Sigmoid colon (tissue), 7 donors: ENCODE results near the gene GCFC2. TPM values are rescaled to one million over a fixed set of nuclear protein-coding genes. Genes with fewer than 3 reads are reported as not detected.
"Not testable (repeated sequence)": the region's sequence is repeated elsewhere in the genome, so short reads cannot be mapped to it uniquely, and the experiment has no call there.

ENCODE experiments used
- DNase-seq: peaks from one replicate; pipeline ENCODE4 v3.0.0-alpha.2; 2019
- H3K27ac ChIP-seq, 4 donors: fragments of 200-600 bp; sonication (generic); one replicate each; pipeline ENCODE4 v1.5.1; 2016 to 2019; ENCODE audit warnings: mild to moderate bottlenecking in 1 of 4
- H3K27me3 ChIP-seq, 3 donors: fragments of 200-600 bp; sonication (generic); one replicate each; pipeline ENCODE4 v1.5.1; 2019; ENCODE audit warnings: mild to moderate bottlenecking in 1 of 3
- H3K36me3 ChIP-seq, 4 donors: fragments of 200-600 bp; sonication (generic); one replicate each; pipeline ENCODE4 v1.5.1; 2016 to 2019
- H3K4me1 ChIP-seq, 4 donors: fragments of 200-600 bp; sonication (generic); one replicate each; pipeline ENCODE4 v1.5.1; 2017 to 2019
- H3K4me3 ChIP-seq, 4 donors: fragments of 200-600 bp; sonication (generic); one replicate each; pipeline ENCODE4 v1.5.1; 2017 to 2019; ENCODE audit warnings: mild to moderate bottlenecking in 2 of 4, moderate library complexity in 1 of 4
- H3K9me3 ChIP-seq, 4 donors: fragments of 200-600 bp in 3 of 4; sonication (generic) in 3 of 4; one replicate each; pipeline versions ENCODE4 v1.5.1 to v1.6.1; 2013 to 2019
- EP300 ChIP-seq, 4 donors: sonication (generic); formaldehyde crosslinking; IDR thresholded peaks; one replicate each; pipeline ENCODE4 v1.6.1; 2017; ENCODE audit warnings: antibody characterized with exemption in 4 of 4
- POLR2A ChIP-seq, 2 donors: fragments of 450-650 bp; IDR thresholded peaks; one replicate each; pipeline ENCODE4 v1.6.1; 2016; ENCODE audit warnings: antibody characterized with exemption in 2 of 2, mild to moderate bottlenecking in 2 of 2, moderate library complexity in 2 of 2
- POLR2AphosphoS5 ChIP-seq, 4 donors: sonication (generic); formaldehyde crosslinking; IDR thresholded peaks; one replicate each; pipeline ENCODE4 v1.6.1; 2017; ENCODE audit warnings: antibody characterized with exemption in 4 of 4
- WGBS, 2 donors: extraction: QIAGEN DNeasy Blood & Tissue Kit; methylation state at CpG; one replicate each; pipeline ENCODE4 v1.1.7; 2013; 5-methylcytosine and 5-hydroxymethylcytosine counted together
- intact Hi-C: fragments of 100-400 bp; cut with DNase I; formaldehyde crosslinking; loops from one replicate; pipeline ENCODE4 v1.15.1; 2023
- polyA plus RNA-seq, 3 donors: library from polyadenylated mRNA; stranded (reverse); fragments of 200-250 nt; gene quantifications; one replicate each; pipeline ENCODE4 v1.2.3, GENCODE V29; 2013
- total RNA-seq, 4 donors: library from RNA; depleted of rRNA; stranded (reverse); fragments of >200 nt; gene quantifications; one replicate each; pipeline ENCODE4 v1.1.0, GENCODE V29; 2016
- TF ChIP-seq, protein P1 (sequence below), 4 experiments: fragments of 450-650 bp in 3 of 4; fragments of 200-600 bp in 1 of 4; IDR thresholded peaks; one replicate each; pipeline ENCODE4 v1.5.1; 2016 to 2019; ENCODE audit warnings: antibody characterized with exemption in 4 of 4, mild to moderate bottlenecking in 3 of 4, moderate library complexity in 2 of 4
- donor health status: healthy with polysubstance abuse.
- donor health status: Bipolar disorder and iron deficiency.
- donor health status: healthy.

GCFC2 gene
- total and polyA plus RNA-seq, 7 donors = 8.1 to 35.5 (median 22.2) TPM

DNA sequence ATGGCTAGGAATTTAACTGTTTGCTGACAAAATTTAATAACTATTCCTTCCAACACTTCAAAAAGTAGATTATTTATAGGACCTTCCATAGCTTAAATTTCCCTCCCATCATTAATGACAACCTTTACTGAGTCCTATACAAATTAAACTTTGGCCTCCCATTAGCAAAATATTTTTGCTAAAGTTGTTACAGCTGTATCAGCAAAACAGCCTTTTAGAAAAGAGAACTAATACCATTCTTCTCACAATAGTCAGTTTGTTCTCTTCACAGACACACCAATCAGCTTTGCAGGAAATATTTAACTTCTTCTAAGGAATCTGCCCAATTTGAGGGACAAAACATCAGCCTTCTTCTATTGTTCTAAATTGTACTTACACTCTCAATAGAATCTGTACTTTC lies 12.0 kb upstream of the GCFC2 start:
- TF ChIP-seq, protein P1, sequence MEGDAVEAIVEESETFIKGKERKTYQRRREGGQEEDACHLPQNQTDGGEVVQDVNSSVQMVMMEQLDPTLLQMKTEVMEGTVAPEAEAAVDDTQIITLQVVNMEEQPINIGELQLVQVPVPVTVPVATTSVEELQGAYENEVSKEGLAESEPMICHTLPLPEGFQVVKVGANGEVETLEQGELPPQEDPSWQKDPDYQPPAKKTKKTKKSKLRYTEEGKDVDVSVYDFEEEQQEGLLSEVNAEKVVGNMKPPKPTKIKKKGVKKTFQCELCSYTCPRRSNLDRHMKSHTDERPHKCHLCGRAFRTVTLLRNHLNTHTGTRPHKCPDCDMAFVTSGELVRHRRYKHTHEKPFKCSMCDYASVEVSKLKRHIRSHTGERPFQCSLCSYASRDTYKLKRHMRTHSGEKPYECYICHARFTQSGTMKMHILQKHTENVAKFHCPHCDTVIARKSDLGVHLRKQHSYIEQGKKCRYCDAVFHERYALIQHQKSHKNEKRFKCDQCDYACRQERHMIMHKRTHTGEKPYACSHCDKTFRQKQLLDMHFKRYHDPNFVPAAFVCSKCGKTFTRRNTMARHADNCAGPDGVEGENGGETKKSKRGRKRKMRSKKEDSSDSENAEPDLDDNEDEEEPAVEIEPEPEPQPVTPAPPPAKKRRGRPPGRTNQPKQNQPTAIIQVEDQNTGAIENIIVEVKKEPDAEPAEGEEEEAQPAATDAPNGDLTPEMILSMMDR (IDR thresholded peaks at IDR 0.05) = no peak
- TF ChIP-seq POLR2AphosphoS5 (IDR thresholded peaks at IDR 0.05) (no peak), EP300 (IDR thresholded peaks at IDR 0.05) (no peak), POLR2A (IDR thresholded peaks at IDR 0.05) (no peak)
- no peak overlapping the region for H3K27ac ChIP-seq
- no peak overlapping the region for H3K4me3 ChIP-seq
- no peaks in the 10 kb centered on the region for H3K36me3 ChIP-seq
- no peaks in the 10 kb centered on the region for H3K9me3 ChIP-seq
- H3K27me3 ChIP-seq = peaks cover 0 to 10% (median 0%) of the 10 kb centered on the region in 3 donors
- DNase-seq = no peak
- intact Hi-C loops = no loop called here
- H3K4me1 ChIP-seq = no peaks in the 10 kb centered on the region

DNA sequence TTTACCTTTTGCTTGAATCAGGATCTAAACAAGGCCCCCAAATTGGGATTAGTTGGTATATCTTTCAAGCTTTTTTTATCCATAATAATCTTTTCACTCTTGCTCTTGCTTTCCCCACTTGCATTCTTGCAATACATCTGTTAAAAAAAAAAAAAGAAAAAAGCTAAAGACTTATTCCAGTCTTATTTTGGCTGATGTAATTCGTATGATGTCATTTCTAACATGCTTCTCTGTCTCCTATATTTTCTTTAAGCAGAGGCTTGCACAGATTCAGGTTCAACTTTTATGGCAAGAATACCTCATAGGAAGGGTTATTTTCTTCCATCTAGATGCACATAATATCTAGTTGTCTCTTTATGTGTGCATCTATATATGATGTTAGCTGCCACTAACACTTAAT lies 9.8 kb upstream of the GCFC2 start:
- no peak for TF ChIP-seq EP300 (IDR thresholded peaks at IDR 0.05)
- TF ChIP-seq, protein P1 (IDR thresholded peaks at IDR 0.05) = no peak
- TF ChIP-seq POLR2AphosphoS5 (IDR thresholded peaks at IDR 0.05) = no peak
- no peak for TF ChIP-seq POLR2A (IDR thresholded peaks at IDR 0.05)
- H3K27me3 ChIP-seq = peaks cover 0 to 10% (median 0%) of the 10 kb centered on the region in 3 donors
- H3K4me1 ChIP-seq = no peaks in the 10 kb centered on the region
- H3K36me3 ChIP-seq = no peaks in the 10 kb centered on the region
- H3K9me3 ChIP-seq = no peaks in the 10 kb centered on the region
- H3K27ac ChIP-seq = no peak overlapping the region
- no peak overlapping the region for H3K4me3 ChIP-seq
- intact Hi-C loops = no loop called here
- DNase-seq = no peak
- 84 to 87% methylated on average over 1 of the region's 1 CpG for WGBS, 2 donors

DNA sequence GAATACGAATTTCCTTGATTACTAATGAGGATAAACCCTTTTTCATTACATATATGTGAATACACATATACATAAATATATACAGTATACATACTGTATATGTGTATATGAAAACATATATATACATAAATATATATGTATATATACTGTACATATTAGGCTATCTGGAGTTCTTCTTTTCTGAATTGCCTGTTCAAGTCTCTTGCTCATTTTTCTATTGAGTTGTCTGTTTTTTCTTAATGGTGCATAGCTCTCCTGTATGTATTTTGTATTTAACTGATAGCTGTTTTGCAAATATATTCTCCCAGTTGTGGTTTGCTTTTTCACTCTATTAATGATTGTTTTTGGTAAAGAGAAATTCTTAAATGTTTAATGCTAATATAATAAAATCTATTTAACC lies 8.9 kb upstream of the GCFC2 start:
- TF ChIP-seq, protein P1 (IDR thresholded peaks at IDR 0.05) = no peak
- TF ChIP-seq POLR2A (IDR thresholded peaks at IDR 0.05) = no peak
- no peak for TF ChIP-seq EP300 (IDR thresholded peaks at IDR 0.05)
- no peak for TF ChIP-seq POLR2AphosphoS5 (IDR thresholded peaks at IDR 0.05)
- H3K27ac ChIP-seq = no peak overlapping the region
- H3K9me3 ChIP-seq = no peaks in the 10 kb centered on the region
- peaks cover 0 to 10% (median 0%) of the 10 kb centered on the region in 3 donors for H3K27me3 ChIP-seq
- no peak for DNase-seq
- WGBS, 2 donors = 79 to 91% methylated on average over 1 of the region's 1 CpG
- no peaks in the 10 kb centered on the region for H3K36me3 ChIP-seq
- no peak overlapping the region for H3K4me3 ChIP-seq
- intact Hi-C loops = no loop called here
- H3K4me1 ChIP-seq = no peaks in the 10 kb centered on the region

DNA sequence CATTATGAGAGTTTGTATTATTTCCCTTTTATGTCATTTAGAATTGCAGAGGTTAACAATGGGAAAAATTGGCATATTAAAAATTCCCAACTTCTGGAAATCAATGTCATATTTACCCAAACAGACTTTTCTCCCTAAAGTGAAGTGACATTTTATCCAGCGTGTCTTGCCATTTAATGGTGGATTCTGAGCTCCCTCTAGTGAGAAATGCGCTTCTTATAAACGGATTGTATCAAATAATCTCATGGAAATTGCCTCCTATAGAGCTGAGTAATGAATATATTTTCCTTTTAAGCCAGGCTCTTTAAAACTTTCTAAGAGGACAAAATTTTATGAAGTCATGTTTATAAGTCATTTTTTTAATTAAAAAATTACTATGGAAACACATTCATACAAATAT lies 5.7 kb upstream of the GCFC2 start:
- 61 to 74% methylated on average over 3 of the region's 3 CpGs for WGBS, 2 donors
- H3K36me3 ChIP-seq = no peaks in the 10 kb centered on the region
- no peak overlapping the region for H3K4me3 ChIP-seq
- no peaks in the 10 kb centered on the region for H3K27me3 ChIP-seq
- H3K9me3 ChIP-seq = no peaks in the 10 kb centered on the region
- no peak for DNase-seq
- intact Hi-C loops = no loop called here
- H3K27ac ChIP-seq = no peak overlapping the region
- peaks cover 0 to 2% (median under 1%) of the 10 kb centered on the region in 4 donors for H3K4me1 ChIP-seq
- TF ChIP-seq POLR2AphosphoS5 (IDR thresholded peaks at IDR 0.05) (no peak), POLR2A (IDR thresholded peaks at IDR 0.05) (no peak), EP300 (IDR thresholded peaks at IDR 0.05) (no peak)
- TF ChIP-seq, protein P1 (IDR thresholded peaks at IDR 0.05) = no peak

DNA sequence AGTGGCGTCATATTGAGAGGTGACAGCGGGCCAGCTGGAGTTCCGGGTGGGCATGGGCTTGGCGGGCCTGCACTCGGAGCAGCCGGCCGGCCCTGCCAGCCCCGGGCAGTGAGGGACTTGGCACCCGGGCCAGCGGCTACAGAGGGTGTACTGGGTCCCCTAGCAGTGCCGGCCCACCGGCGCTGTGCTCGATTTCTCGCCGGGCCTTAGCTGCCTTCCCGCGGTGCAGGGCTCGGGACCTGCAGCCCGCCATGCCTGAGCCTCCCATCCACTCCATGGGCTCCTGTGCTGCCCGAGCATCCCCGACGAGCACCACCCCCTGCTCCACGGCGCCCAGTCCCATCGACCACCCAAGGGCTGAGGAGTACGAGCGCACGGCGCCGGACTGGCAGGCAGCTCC lies 875 bp upstream of the GCFC2 start:
- WGBS, 2 donors = 96 to 98% methylated on average over 31 of the region's 31 CpGs
- H3K27me3 ChIP-seq, H3K4me3 ChIP-seq, H3K36me3 ChIP-seq, intact Hi-C loops, H3K9me3 ChIP-seq, DNase-seq: not testable (repeated sequence)
- Histone ChIP-seq H3K27ac (peak overlapping the region in 1 of 4 donors; percentile 91), H3K4me1 (peaks cover 0 to 29% (median 21%) of the 10 kb centered on the region in 4 donors)
